T follicular helper cell (primary cell): Measurements from ENCODE around the gene FTO.

Experiments used
- DNase-seq: peaks from one replicate; pipeline ENCODE4 v3.0.0-alpha.2; 2020; ENCODE audit warnings: low read depth

FTO gene

DNA sequence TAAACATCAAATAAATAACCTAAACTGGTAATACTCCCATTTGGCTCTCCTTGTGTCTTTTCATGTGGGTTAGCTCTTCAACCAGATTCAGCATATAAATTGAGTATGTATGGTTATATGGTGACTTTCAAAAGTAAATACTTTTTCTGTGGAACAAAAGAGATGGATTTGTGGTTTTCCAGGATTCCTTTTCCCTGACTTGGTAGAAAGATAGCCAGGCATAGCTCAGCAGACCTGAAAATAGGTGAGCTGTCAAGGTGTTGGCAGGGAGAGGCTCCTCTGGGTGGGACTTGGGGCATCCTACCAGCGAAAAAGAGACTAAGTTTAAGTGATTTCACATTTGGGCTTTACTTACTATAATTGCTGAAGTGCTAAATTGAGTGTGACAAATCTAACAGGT is 80.3 kb downstream of the FTO start:
- no peak for DNase-seq

GRCh38 chr16:53785044-53785443 is 81.1 kb downstream of the FTO start:
- DNase-seq: no peak

- no peak for DNase-seq
Measured at GRCh38 chr16:53785916-53786315, 82.0 kb downstream of the FTO start.

DNA sequence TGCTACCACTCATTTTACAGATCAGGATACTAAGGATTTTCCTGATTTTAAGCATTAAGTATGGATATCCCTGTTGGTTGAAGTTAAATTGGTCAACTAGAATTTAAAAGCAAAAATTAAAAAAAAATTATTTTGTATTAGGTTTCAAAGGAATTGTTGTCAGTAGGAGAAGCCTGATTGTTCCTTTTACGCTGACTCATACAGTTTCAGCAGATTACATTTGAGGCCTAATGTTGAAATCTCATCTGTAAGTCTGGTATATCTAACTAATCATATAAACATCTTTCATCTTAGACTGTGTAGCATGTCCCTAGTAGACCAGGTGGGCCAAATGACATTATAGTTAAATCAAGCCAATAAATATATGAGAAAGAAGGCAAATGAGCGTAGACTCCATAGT is 83.5 kb downstream of the FTO start:
- no peak for DNase-seq

DNA sequence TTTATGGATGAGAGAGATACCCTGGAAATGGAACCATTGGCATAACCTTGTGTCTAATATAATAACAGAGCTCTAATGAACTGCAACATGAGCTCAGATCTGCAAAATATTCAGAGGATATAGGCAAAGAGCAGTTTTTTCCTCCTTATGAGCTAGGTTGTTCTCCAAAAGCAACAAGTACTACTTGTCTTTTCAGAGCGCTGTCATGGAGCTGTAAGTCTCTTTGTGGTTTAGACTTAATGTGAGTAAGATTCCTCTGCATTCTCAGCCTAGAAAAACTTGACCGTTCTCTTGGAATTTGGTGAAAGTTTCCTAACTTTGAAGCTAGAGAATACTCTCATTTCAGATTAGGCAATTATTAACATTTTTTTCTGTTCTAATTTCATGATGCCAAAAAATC is 85.2 kb downstream of the FTO start:
- no peak for DNase-seq

- no peak for DNase-seq
Measured at GRCh38 chr16:53792161-53792951, 88.4 kb downstream of the FTO start.

DNA sequence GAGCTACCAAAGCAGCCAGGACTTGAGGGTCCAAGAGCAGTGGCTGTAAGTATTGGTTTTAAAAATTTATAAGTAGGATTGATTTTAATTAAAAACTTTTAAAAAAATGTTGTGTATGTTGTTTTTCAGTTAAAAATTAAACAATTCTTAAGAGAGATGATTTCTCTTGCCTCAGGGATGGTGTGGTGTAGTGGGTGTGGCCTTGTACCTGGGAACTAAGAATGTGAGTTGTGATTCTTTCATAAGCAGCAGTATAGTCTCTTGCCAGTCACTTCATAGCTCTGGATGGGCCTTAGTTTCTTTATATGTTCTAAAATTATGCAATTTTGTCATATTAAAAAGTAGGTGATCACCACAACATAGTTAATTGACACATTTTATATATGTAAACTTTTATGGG is 99.5 kb downstream of the FTO start:
- DNase-seq: no peak

- no peak for DNase-seq
Measured at GRCh38 chr16:53803998-53804397, 100.0 kb downstream of the FTO start.

GRCh38 chr16:53804467-53804866 is 100.5 kb downstream of the FTO start:
- no peak for DNase-seq

DNA sequence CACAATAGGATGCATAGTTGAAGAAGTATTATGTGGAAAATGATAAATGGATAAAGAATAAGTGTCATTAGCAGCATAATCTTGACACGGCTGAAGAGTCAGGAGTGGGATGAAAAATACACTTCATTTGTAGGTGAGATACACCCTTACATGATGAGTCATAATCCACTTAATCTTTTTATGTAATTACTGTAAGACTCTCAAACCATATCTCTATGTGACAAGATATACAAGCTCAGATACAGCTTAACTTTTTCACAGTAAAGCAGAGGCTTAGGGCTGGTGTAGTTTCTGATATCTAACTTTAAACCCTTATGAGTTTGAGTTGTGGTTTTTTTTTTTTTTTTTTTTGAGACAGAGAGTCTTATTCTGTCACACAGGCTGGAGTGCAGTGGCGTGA is 101.2 kb downstream of the FTO start:
- DNase-seq: no peak

DNA sequence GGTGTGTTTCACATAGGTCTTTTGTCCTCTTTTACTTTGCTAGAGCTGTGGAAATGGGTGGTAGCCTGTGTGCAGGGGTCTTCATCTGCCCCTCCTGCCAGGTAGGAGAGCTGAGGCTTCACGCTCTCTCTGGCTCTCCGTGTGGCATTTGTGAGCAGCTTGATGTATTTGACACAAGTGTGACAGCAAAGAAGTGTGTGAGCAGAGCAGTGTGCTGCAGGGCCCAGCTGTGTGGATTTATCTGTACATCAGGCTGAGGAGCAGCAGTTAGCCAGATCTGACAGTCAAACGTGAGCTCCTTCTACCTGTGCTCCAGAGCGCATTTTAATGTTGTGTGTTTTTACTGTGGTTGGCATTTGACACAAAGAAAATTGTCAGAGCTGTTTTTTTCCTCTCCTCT is 101.8 kb downstream of the FTO start:
- no peak for DNase-seq

- DNase-seq: no peak
Measured at GRCh38 chr16:53809088-53809932, 105.4 kb downstream of the FTO start.

GRCh38 chr16:53812914-53813313 is 109.0 kb downstream of the FTO start:
- no peak for DNase-seq

DNA sequence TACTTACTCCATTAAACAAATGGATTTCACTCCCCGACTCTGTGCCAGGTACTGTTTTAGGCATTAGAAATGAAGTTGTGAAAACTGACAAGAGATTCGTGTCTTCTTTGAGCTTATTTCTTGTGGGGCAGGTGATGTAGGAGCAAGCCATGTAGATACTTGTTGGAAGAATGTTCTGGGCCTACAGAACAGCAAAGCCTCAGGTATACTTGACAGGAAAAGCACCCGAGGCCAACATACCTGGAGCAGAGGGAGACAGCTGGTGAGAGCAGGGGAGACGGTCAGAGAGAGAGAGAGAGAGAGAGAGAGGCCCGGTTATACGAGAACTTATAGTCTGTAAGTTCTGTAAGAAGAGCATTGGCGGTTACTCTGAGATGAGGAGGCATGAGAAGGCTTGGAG is 110.8 kb downstream of the FTO start:
- no peak for DNase-seq

- no peak for DNase-seq
Measured at GRCh38 chr16:53816211-53816836, 112.4 kb downstream of the FTO start.

DNA sequence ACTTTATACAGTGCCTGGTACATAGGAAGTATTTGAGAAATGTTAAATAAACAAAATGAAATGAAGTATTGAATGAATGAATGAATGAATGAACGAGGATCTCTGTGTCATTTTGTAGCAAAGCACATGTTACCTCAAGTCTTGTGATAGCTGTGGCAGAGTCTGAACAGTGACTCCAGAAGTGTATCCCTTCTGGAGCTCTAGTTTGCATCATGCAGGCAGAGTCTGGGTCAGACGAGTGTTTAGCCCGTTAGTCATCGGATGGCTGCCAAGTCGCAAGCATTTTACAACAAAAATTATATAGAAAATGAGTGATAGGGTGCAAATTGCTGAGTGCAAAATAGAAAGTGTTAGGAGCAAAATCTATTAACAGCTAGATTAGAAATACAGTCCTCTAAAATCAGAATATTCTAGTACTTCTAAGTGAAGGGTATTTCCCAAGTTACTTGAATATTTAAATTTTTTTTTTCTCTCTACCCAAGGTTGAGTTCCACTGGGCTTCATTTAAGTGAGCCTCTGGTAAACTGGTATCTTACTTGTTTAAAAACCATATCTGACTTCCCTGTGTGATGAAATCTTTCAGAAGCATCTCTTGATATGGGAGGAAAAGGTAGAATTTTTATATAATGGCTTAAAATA is 113.3 kb downstream of the FTO start:
- DNase-seq: no peak

GRCh38 chr16:53817812-53818550 is 114.0 kb downstream of the FTO start:
- DNase-seq: no peak

GRCh38 chr16:53821487-53821886 is 117.5 kb downstream of the FTO start:
- no peak for DNase-seq

DNA sequence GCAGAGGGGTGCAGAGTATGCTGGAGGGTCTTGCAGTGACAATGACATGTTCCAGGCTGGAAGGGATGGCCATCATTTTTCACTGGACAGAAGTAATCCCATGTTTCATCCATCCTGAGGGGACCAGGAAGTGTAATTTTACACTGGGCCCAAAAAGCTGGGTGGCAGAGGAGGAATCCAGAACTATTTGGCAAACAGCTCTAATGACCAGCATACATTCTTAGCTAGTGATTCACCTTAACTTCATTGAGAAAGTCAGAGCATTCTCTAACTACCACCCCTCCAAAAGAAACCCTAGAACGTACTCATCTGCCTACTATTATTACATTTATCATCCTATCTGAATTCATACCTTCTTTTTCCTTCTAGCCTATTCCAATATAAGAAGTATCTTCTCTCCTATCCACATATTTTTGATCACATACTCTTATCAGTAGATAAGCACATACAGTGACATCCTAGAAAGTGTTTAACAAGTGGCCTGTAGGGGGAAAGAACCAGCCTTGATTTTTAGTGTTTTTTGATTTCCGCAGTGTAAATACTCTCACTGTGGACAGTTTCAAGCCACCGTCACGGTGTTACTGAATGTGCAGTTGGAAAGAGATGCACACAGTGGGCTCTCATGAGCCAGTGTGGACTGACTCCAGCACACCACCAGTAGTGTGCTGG is 118.1 kb downstream of the FTO start:
- DNase-seq: no peak

DNA sequence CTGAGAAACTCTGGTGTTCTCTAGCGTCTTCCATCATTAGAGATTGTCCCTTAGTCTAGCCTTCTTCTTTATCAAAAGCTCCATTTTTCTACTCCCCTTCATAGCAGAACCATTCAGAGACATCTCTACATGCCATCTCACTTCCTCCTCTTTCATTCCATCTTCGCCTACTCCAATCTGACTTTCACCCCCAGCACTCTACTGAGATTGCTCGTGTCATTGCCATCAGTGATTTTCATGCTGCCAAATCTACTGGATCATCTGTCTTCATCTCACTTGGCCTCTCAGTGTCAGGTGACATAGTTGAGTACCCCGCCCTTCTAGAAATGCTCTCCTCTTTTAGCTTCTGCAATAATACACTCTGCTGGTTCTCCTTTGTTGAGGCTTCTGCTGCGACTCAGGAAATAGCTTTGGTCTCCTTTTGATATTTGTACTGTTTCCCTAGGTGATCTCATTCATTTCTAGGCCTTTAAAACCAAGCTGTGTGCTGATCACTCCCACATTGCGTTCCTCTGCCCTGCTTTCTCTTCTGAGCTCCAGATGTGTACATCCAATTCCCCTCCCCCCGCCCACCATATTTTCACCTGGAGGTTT is 119.1 kb downstream of the FTO start:
- no peak for DNase-seq

GRCh38 chr16:53826658-53827057 is 122.7 kb downstream of the FTO start:
- DNase-seq: no peak
